ENCODE data around the gene CLDN4.

- peak in 1 of 2 donors; percentile 64 for TF ChIP-seq POLR2AphosphoS5 (IDR thresholded peaks at IDR 0.05)
- TF ChIP-seq POLR2A (IDR thresholded peaks at IDR 0.05) = no peak
Measured at GRCh38 chr7:73850781-73851207, 20.0 kb downstream of the CLDN4 start.
